Thyroid gland (tissue), 4 donors: ENCODE data around the gene ATAD3C. TPM values are rescaled to one million over a fixed set of nuclear protein-coding genes. Genes with fewer than 3 reads are reported as not detected.
"Not testable (repeated sequence)": the region's sequence is repeated elsewhere in the genome, so short reads cannot be mapped to it uniquely, and the experiment has no call there.

Experiments
- DNase-seq, 2 donors: peaks; one replicate each; pipeline ENCODE4 v3.0.0-alpha.2; 2019
- H3K27ac ChIP-seq, 3 donors: fragments of 200-600 bp; sonication (generic); 1 replicate in 2 of 3; 2 replicates in 1 of 3; pipeline ENCODE4 v1.5.1; 2016 to 2019; ENCODE audit warnings: mild to moderate bottlenecking in 1 of 3, moderate library complexity in 1 of 3
- H3K27me3 ChIP-seq: fragments of 200-600 bp; sonication (generic); one replicate; pipeline ENCODE4 v1.5.1; 2019
- H3K36me3 ChIP-seq, 2 donors: fragments of 200-600 bp; sonication (generic); one replicate each; pipeline ENCODE4 v1.5.1; 2016 to 2019
- H3K4me1 ChIP-seq, 2 donors: fragments of 200-600 bp; sonication (generic); one replicate each; pipeline ENCODE4 v1.5.1; 2017 to 2019
- H3K4me3 ChIP-seq, 3 donors: fragments of 200-600 bp; sonication (generic); replicated peaks in 1 of 3; 1 replicate in 2 of 3; 2 replicates in 1 of 3; pipeline ENCODE4 v1.5.1; 2016; ENCODE audit warnings: mild to moderate bottlenecking in 1 of 3
- H3K9me3 ChIP-seq: fragments of 200-600 bp; sonication (generic); one replicate; pipeline ENCODE4 v1.5.1; 2017
- CTCF ChIP-seq, 6 experiments: fragments of 200-600 bp in 3 of 6; fragments of 450-650 bp in 3 of 6; sonication (generic) in 3 of 6; IDR thresholded peaks; one replicate each; pipeline ENCODE4 v1.5.1; 2016 to 2019; ENCODE audit warnings: antibody characterized with exemption in 6 of 6, mild to moderate bottlenecking in 2 of 6, inconsistent platforms in 1 of 6, moderate library complexity in 1 of 6
- POLR2A ChIP-seq, 2 donors: fragments of 450-650 bp; IDR thresholded peaks; one replicate each; pipeline ENCODE4 v1.6.1; 2017; ENCODE audit warnings: antibody characterized with exemption in 2 of 2, mild to moderate bottlenecking in 2 of 2, moderate library complexity in 1 of 2
- WGBS, 2 donors: methylation state at CpG; one replicate each; pipeline ENCODE4 v1.1.5; 2017; 5-methylcytosine and 5-hydroxymethylcytosine counted together
- intact Hi-C: fragments of 100-400 bp; cut with DNase I; formaldehyde crosslinking; loops from one replicate; pipeline ENCODE4 v1.15.1; 2023
- total RNA-seq, 4 donors: library from RNA; depleted of rRNA; stranded (reverse); fragments of >200 nt; gene quantifications; one replicate each; pipeline ENCODE4 v1.2.3, GENCODE V29; 2016

ATAD3C gene
- total RNA-seq, 4 donors from 2014 or later, result 4.9 to 29.9 (median 15.1) TPM

GRCh38 chr1:1487701-1488100 is 38.2 kb downstream of the ATAD3C start:
- no peaks in the 10 kb centered on the region for H3K4me1 ChIP-seq
- TF ChIP-seq CTCF (IDR thresholded peaks at IDR 0.05), result no peak
- TF ChIP-seq POLR2A (IDR thresholded peaks at IDR 0.05), result no peak
- H3K27ac ChIP-seq, result no peak overlapping the region
- no peak overlapping the region for H3K4me3 ChIP-seq
- no peak for DNase-seq
- no peaks in the 10 kb centered on the region for H3K27me3 ChIP-seq
- peaks cover 46 to 51% of the 10 kb centered on the region in 2 donors for H3K36me3 ChIP-seq
- intact Hi-C loops, result no loop called here
- 96 to 97% methylated on average over 5 to 18 of the region's 18 CpGs for WGBS, 2 donors
- H3K9me3 ChIP-seq, result no peaks in the 10 kb centered on the region

- no peak for DNase-seq
- 98 to 100% methylated on average over 5 to 8 of the region's 16 CpGs for WGBS, 2 donors
- H3K27me3 ChIP-seq, result no peaks in the 10 kb centered on the region
- H3K9me3 ChIP-seq, result no peaks in the 10 kb centered on the region
- intact Hi-C loops, result no loop called here
- H3K4me1 ChIP-seq, result no peaks in the 10 kb centered on the region
- H3K4me3 ChIP-seq, result no peak overlapping the region
- no peak overlapping the region for H3K27ac ChIP-seq
- peaks cover 33 to 36% of the 10 kb centered on the region in 2 donors for H3K36me3 ChIP-seq
- TF ChIP-seq POLR2A (IDR thresholded peaks at IDR 0.05) (no peak), CTCF (IDR thresholded peaks at IDR 0.05) (no peak)
Measured at GRCh38 chr1:1489231-1489630, 39.7 kb downstream of the ATAD3C start.

GRCh38 chr1:1489861-1490260 is 40.4 kb downstream of the ATAD3C start:
- H3K9me3 ChIP-seq, result no peaks in the 10 kb centered on the region
- no peaks in the 10 kb centered on the region for H3K4me1 ChIP-seq
- no peak overlapping the region for H3K27ac ChIP-seq
- TF ChIP-seq POLR2A (IDR thresholded peaks at IDR 0.05), result no peak
- TF ChIP-seq CTCF (IDR thresholded peaks at IDR 0.05), result no peak
- H3K4me3 ChIP-seq, result no peak overlapping the region
- intact Hi-C loops, result no loop called here
- WGBS, 2 donors, result 96% methylated on average over 16 to 17 of the region's 19 CpGs
- peaks cover 33 to 36% of the 10 kb centered on the region in 2 donors for H3K36me3 ChIP-seq
- no peaks in the 10 kb centered on the region for H3K27me3 ChIP-seq
- DNase-seq, result no peak

- WGBS, 2 donors, result 91 to 97% methylated on average over 9 to 12 of the region's 25 CpGs
- Histone ChIP-seq H3K27me3 (no peaks in the 10 kb centered on the region), H3K4me3 (no peak overlapping the region), H3K27ac (no peak overlapping the region), H3K36me3 (peaks cover 35 to 36% of the 10 kb centered on the region in 2 donors), H3K9me3 (no peaks in the 10 kb centered on the region), H3K4me1 (no peaks in the 10 kb centered on the region)
- DNase-seq, result no peak
- intact Hi-C loops, result no loop called here
- TF ChIP-seq POLR2A (IDR thresholded peaks at IDR 0.05) (no peak), CTCF (IDR thresholded peaks at IDR 0.05) (no peak)
Measured at GRCh38 chr1:1490633-1491230, 41.2 kb downstream of the ATAD3C start.

- Histone ChIP-seq H3K27me3 (no peaks in the 10 kb centered on the region), H3K4me1 (no peaks in the 10 kb centered on the region), H3K36me3 (peaks cover 35 to 36% of the 10 kb centered on the region in 2 donors), H3K9me3 (no peaks in the 10 kb centered on the region), H3K27ac (no peak overlapping the region), H3K4me3 (no peak overlapping the region)
- DNase-seq, result no peak
- intact Hi-C loops, result no loop called here
- TF ChIP-seq POLR2A (IDR thresholded peaks at IDR 0.05) (no peak), CTCF (IDR thresholded peaks at IDR 0.05) (no peak)
- WGBS, 2 donors, result 96 to 97% methylated on average over 9 to 10 of the region's 10 CpGs
Measured at GRCh38 chr1:1491601-1492000, 42.1 kb downstream of the ATAD3C start.

- H3K9me3 ChIP-seq, H3K27ac ChIP-seq, H3K4me3 ChIP-seq, DNase-seq, H3K4me1 ChIP-seq, H3K27me3 ChIP-seq, intact Hi-C loops: not testable (repeated sequence)
- 97% methylated on average over 22 of the region's 22 CpGs; no CpG with 5 or more reads in 1 of the 2 donors for WGBS, 2 donors
- peaks cover 19 to 21% of the 10 kb centered on the region in 2 donors for H3K36me3 ChIP-seq
Measured at GRCh38 chr1:1494311-1494710, 44.8 kb downstream of the ATAD3C start.

- H3K27me3 ChIP-seq, H3K9me3 ChIP-seq, DNase-seq, H3K4me3 ChIP-seq, intact Hi-C loops, H3K4me1 ChIP-seq, H3K27ac ChIP-seq: not testable (repeated sequence)
- WGBS, 2 donors, result 90 to 95% methylated on average over 3 to 18 of the region's 18 CpGs
- peaks cover 8 to 12% of the 10 kb centered on the region in 2 donors for H3K36me3 ChIP-seq
Measured at GRCh38 chr1:1495461-1495975, 46.0 kb downstream of the ATAD3C start.
